Fibroblast of peridontal ligament (primary cell): ENCODE data around the gene LGALS4.
"Not testable (repeated sequence)": the region's sequence is repeated elsewhere in the genome, so short reads cannot be mapped to it uniquely, and the experiment has no call there.

Experiments used
- DNase-seq: peaks from one replicate; pipeline ENCODE4 v3.0.0-alpha.2; 2010; ENCODE audit errors: extremely low read depth

Gene LGALS4

DNA sequence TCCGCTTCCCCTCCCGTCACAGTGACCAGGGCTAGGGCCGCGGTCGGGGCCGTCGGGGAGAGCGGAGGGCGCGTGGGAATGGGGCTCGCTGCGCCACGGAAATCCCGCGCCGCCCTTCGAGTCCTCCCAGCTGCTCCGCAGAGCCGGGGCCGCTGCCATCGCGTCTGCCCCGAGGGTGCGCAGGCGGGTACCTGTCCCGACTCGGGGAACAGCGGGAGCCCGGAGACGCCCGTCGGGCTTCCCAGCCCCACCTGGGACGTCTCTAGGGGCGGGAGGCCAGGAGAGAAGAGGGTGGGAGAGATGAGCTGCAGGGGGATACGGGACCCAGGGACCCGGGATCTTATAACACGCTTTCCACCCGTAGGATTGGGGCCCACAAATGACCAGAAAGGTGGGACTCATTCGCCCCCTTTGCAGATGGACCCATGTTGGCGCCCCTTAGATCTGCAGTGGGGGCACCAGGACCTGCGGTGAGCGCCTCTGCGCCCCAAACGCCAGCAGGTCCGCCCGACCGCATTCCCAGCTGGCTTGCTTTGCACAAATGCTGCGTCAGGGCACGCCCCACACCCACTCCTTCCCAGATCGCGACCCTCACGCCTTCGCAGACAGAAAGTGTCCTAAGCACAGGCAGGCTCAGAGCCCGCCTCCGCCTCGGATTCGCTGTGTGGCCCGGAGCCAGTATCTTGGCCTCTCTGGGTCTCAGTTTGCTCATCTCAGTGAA, 42.4 kb downstream of the LGALS4 start:
- not testable (repeated sequence) for DNase-seq

DNA sequence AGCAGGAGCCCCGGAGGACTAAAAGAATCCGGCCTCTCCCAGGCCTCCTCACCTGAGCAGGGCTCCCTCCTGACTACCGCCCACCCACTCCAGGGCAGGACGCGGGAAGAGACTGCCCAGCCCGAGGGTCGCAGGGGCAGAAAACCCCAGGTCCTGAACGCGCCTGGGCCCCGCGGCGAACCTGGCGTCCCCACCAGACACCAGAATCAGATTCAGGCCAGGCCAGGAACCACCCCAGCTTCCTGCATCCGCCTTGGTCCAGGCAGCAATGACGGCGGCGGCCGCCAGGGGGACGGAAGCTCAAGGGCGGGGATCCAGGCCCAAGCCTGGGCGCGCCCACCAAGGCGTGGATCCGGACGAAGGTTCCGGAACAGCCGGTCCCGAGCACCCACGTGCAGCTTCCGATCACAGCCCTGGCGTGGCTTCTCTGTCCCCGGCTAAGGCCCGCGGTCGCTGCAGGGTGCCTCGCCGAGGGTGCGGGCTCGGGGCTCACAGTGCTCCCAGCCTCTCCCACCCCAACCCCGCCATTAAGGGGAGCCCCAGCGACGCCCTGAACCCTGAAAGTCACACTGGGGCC, 43.0 kb downstream of the LGALS4 start:
- peak; percentile 49 for DNase-seq

DNA sequence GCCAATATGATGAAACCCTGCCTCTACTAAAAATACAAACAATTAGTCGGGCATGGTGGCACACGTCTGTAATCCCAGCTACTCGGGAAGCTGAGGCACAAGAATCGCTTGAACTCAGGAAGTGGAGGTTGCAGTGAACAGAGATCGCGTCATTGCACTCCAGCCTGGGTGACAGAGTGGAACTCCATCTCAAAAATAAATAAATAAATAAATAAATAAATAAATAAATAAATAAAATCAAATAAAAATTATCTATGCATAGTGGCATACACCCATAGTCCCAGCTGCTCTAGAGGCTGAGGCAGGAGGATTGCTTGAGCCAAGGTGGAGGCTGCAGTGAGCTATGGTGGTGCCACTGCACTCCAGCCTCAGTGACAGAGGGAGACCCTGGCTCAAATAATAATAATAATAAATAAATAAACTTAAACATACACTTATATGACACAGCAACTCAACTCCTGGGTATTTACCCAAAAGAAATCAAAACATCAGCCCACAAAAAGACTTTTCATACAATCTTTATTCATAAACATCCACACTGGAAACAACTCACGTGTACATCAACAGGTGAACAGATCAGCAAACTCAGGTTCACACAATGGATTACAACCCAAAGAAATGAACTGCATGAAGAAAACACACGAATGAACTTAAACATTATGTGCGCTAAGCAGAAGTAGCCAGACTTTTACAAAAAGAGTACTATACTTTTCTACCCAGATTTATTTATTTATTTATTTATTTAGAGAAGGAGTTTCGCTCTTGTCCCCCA, 46.3 kb downstream of the LGALS4 start:
- no peak for DNase-seq

DNA sequence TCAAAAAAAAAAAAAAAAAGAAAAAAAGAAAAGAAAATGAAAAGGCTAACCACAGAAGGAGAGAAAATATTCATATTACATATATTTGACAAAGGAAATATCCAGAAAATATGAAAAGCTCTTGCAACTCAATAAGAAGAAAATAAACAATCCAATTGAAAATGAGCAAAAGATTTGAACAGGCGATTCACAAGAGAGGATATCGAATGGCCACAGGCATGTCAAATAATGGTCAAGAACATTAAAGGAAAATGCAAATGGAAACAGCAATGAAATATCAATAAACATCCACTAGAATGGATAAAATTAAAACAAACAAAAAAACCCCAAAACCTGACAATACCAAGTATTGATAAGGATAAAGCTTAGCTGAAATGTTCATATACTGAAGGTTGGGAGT, 47.5 kb downstream of the LGALS4 start:
- no peak for DNase-seq

DNA sequence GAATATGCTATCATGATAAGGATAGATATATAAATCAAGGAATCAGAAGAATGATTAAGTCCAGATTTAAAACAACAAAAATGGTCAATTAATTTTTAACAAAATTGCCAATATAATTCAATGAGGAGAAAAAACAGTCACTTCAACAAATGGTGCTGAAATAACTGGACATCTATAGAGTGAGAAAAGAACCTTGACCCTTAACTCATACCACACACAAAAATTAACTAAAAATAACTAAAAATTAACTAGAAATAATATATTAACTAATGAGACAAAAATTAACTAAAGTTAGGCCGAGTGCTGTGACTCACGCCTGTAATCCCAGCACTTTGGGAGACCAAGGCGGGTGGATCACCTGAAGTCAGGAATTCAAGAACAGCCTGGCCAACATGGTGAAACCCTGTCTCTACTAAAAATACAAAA, 48.9 kb downstream of the LGALS4 start:
- DNase-seq, result no peak

DNA sequence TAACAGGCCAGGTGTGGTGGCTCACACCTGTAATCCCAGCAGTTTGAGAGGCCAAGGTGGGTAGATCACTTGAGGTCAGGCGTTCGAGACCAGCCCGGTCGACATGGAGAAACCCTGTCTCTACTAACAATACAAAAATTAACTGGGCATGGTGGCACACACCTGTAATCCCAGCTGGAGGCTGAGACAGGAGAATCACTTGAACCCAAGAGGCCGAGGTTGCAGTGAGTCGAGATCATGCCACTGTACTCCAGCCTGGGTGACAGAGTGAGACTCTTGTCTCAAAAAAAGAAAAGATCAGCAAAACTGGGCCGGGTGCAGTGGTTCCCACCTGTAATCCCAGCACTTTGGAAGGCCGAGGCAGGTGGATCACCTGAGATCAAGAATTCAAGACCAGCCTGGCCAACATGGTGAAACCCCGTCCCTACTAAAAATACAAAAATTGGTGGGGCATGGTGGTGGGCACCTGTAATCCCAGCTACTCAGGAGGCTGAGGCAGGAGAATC, 50.8 kb downstream of the LGALS4 start:
- DNase-seq, result not testable (repeated sequence)

DNA sequence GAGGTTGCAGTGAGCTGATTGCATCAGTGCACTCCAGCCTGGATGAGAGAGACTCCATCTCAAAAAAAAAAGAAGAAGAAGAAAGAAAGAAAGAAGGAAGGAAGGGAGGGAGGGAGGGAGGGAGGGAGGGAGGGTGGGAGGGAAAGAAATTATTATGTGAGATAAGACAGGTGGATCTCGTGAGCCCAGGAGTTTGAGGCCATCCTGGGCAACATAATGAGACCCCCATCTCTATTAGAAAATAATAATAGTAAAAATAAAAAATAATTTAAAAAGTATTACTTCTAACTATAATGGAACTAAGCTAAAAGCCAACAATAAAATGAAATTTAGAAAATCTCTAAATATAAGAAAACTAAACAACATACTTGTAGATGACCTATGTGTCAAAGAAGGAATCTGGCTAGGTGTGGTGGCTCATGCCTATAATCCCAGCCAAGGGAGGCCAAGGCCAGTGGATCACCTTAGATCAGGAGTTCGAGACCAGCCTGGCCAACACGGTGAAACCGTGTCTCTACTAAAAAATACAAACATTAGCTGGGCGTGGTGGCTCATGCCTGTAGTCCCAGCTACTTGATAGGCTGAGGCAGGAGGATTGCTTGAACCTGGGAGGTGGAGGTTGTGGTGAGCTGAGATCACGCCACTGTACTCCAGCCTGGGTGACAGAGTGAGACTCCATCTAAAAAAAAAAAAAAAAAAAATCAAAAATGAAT, 51.8 kb downstream of the LGALS4 start:
- not testable (repeated sequence) for DNase-seq

DNA sequence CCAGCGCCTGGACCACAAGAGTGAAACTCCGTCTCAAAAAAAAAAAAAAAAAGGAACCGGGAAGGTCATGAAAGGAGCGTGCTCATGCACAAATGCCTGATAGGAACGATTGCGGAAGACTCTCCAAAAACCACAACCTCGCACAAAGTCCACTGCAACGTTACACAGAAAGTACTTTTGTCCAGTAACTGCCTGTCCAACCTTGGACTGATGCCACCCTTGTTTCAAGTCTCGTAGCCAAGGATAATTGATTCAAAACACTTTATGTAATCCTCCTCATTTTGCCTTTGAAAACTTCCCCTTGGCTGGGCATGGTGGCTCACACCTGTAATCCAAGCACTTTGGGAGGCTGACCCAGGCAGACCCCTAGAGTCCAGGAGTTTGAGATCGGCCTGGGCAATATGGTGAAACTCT, 53.1 kb downstream of the LGALS4 start:
- no peak for DNase-seq

DNA sequence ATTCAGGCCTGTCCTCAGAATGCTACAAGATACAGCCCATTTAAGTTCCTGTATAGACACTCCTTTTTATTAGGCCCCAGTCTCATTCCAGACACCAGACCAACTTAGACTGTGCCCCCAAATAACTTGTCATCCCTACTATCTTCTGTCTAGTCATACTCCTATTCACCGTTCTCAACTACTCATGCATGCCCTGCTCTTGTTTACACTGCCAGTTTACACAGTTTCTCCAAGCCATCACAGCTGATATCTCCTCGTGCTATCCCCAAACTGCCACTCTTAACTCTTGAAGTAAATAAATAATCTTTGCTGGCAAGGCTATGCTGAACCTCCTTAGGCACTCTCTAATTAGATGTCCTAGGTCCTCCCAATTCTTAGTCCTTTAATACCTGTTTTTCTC, 58.5 kb downstream of the LGALS4 start:
- DNase-seq, result not testable (repeated sequence)

DNA sequence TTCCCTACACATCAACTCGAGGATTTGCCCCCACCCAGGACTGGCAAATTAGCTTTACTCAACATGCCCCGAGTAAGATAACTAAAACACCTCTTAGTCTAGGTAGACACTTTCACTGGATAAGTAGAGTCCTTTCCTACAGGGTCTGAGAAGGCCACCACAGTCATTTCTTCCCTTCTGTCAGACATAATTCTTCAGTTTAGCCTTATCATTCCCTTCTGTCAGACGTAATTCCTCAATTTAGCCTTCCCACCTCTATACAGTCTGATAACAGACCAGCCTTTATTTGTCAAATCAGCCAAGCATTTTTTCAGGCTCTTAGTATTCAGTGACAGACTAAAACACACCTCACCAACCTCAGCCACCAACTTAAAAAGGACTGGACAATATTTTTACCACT, 59.0 kb downstream of the LGALS4 start:
- DNase-seq, result not testable (repeated sequence)
